ENCODE data around the gene FHOD3.

Gene FHOD3

GRCh38 chr18:36403896-36404820 is 106.6 kb downstream of the FHOD3 start:
- DNase-seq = no peak

- DNase-seq = no peak
Measured at GRCh38 chr18:36405611-36406010, 108.1 kb downstream of the FHOD3 start.

- DNase-seq = no peak
Measured at GRCh38 chr18:36406805-36407204, 109.3 kb downstream of the FHOD3 start.

- DNase-seq = no peak
Measured at GRCh38 chr18:36408606-36409005, 111.1 kb downstream of the FHOD3 start.

- no peak for DNase-seq
Measured at GRCh38 chr18:36409779-36410178, 112.3 kb downstream of the FHOD3 start.

- no peak for DNase-seq
Measured at GRCh38 chr18:36410346-36410745, 112.8 kb downstream of the FHOD3 start.

GRCh38 chr18:36411745-36412168 is 114.2 kb downstream of the FHOD3 start:
- no peak for DNase-seq

GRCh38 chr18:36412778-36413177 is 115.3 kb downstream of the FHOD3 start:
- DNase-seq = no peak

GRCh38 chr18:36415171-36415570 is 117.7 kb downstream of the FHOD3 start:
- no peak for DNase-seq

GRCh38 chr18:36415625-36416024 is 118.1 kb downstream of the FHOD3 start:
- no peak for DNase-seq

GRCh38 chr18:36419188-36419899 is 121.8 kb downstream of the FHOD3 start:
- DNase-seq = no peak

GRCh38 chr18:36419900-36420531 is 122.5 kb downstream of the FHOD3 start:
- no peak for DNase-seq

GRCh38 chr18:36420826-36421225 is 123.3 kb downstream of the FHOD3 start:
- no peak for DNase-seq

GRCh38 chr18:36424741-36425142 is 127.2 kb downstream of the FHOD3 start:
- DNase-seq = no peak

- no peak for DNase-seq
Measured at GRCh38 chr18:36427369-36427768, 129.9 kb downstream of the FHOD3 start.

GRCh38 chr18:36427831-36428230 is 130.3 kb downstream of the FHOD3 start:
- no peak for DNase-seq

GRCh38 chr18:36428431-36429029 is 131.0 kb downstream of the FHOD3 start:
- no peak for DNase-seq

GRCh38 chr18:36432880-36433555 is 135.5 kb downstream of the FHOD3 start:
- no peak for DNase-seq

GRCh38 chr18:36436387-36436786 is 138.9 kb downstream of the FHOD3 start:
- DNase-seq = no peak

- DNase-seq = no peak
Measured at GRCh38 chr18:36440614-36441013, 143.1 kb downstream of the FHOD3 start.

Data from amygdala (tissue), 56 donors.